ENCODE measurements around the gene INKA1. TPM values are rescaled to one million over a fixed set of nuclear protein-coding genes. Genes with fewer than 3 reads are reported as not detected.
"Not testable (repeated sequence)": the region's sequence is repeated elsewhere in the genome, so short reads cannot be mapped to it uniquely, and the experiment has no call there.

Gene INKA1
- polyA plus RNA-seq, 4 donors: 8.8 to 18.4 (median 12.7) TPM

GRCh38 chr3:49805897-49806701 is 3.0 kb downstream of the INKA1 start:
- peak; percentile 37 to 84 (median 70) for DNase-seq (ENCODE audit: low read depth in 4 of 4, low spot score in 2 of 4)

- no peak for DNase-seq (ENCODE audit: low read depth in 4 of 4, low spot score in 2 of 4)
Observed at GRCh38 chr3:49806850-49807249, 3.8 kb downstream of the INKA1 start.

- peak in 1 of 4 donors; percentile 61 for DNase-seq (ENCODE audit: low read depth in 4 of 4, low spot score in 2 of 4)
Observed at GRCh38 chr3:49807431-49808114, 4.5 kb downstream of the INKA1 start.

- no peak for DNase-seq (ENCODE audit: low read depth in 4 of 4, low spot score in 2 of 4)
Observed at GRCh38 chr3:49812916-49813496, 9.9 kb downstream of the INKA1 start.

- DNase-seq (ENCODE audit: low read depth in 4 of 4, low spot score in 2 of 4): no peak
Observed at GRCh38 chr3:49813497-49814174, 10.6 kb downstream of the INKA1 start, which contains the start of gene UBA7. Gene UBA7 (minus strand): TSS chr3:49813953. CDS start chr3:49813787, 166 bp downstream.

- DNase-seq (ENCODE audit: low read depth in 4 of 4, low spot score in 2 of 4): not testable (repeated sequence)
Observed at GRCh38 chr3:49823131-49823530, 20.1 kb downstream of the INKA1 start.

- DNase-seq (ENCODE audit: low read depth in 4 of 4, low spot score in 2 of 4): no peak
Observed at GRCh38 chr3:49826016-49826415, 23.0 kb downstream of the INKA1 start.

- no peak for DNase-seq (ENCODE audit: low read depth in 4 of 4, low spot score in 2 of 4)
Observed at GRCh38 chr3:49831341-49831740, 28.3 kb downstream of the INKA1 start.

- peak in 3 of 4 donors; percentile 50 to 73 (median 65) for DNase-seq (ENCODE audit: low read depth in 4 of 4, low spot score in 2 of 4)
Observed at GRCh38 chr3:49839193-49839809, 36.2 kb downstream of the INKA1 start.

- no peak for DNase-seq (ENCODE audit: low read depth in 4 of 4, low spot score in 2 of 4)
Observed at GRCh38 chr3:49840388-49840787, 37.3 kb downstream of the INKA1 start.

- no peak for DNase-seq (ENCODE audit: low read depth in 4 of 4, low spot score in 2 of 4)
Observed at GRCh38 chr3:49841126-49841696, 38.1 kb downstream of the INKA1 start.

- no peak for DNase-seq (ENCODE audit: low read depth in 4 of 4, low spot score in 2 of 4)
Observed at GRCh38 chr3:49841806-49842205, 38.7 kb downstream of the INKA1 start.

- no peak for DNase-seq (ENCODE audit: low read depth in 4 of 4, low spot score in 2 of 4)
Observed at GRCh38 chr3:49842843-49843517, 39.9 kb downstream of the INKA1 start.

GRCh38 chr3:49844464-49845183 is 41.6 kb downstream of the INKA1 start:
- DNase-seq (ENCODE audit: low read depth in 4 of 4, low spot score in 2 of 4): no peak

- DNase-seq (ENCODE audit: low read depth in 4 of 4, low spot score in 2 of 4): no peak
Observed at GRCh38 chr3:49845694-49846093, 42.6 kb downstream of the INKA1 start.

All from left renal cortex interstitium (tissue), 4 donors.